ENCODE data around the gene SLC49A3.
"Not testable (repeated sequence)": the region's sequence is repeated elsewhere in the genome, so short reads cannot be mapped to it uniquely, and the experiment has no call there.

Gene SLC49A3

DNA sequence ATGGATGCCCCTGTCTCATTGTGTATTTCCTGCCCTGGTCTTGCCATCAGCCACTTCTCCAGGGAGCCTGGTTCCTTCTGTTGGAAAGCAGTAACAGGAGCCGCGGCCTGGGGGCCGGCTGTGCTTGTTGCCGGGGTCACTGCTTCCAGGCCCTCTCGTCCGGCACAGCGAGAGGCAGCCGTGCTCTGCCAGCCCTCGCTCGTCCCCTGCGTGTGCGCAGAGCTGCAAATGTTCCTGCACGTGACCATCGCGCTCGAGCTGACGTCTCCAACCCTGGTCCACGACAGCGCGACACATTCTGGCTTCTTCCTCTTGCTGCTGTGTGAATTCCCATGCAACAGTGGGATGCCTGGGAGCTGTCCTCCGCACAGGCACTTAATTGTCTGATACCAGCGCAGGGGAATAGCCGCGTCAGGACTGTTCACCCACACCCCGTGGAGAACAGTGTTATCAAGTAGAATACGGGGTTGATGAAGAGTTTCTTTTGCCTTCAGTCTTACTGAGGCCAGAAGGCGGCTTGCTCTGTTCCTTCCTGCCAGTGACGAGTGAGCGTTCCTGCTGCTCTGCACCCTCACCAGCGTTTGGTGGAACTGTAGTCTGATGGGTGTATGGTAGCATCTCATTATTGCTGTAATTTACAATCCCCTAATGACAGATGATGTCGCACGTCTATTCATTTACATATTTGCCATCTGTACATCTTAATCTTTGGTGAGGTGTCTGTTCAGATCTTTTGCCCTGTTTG is 51.2 kb downstream of the SLC49A3 start:
- H3K4me3 Mint-ChIP-seq = no peak overlapping the region
- H3K4me1 Mint-ChIP-seq (ENCODE audit: low read depth) = no peaks in the 10 kb centered on the region
- no peak for DNase-seq
- peaks cover 2% of the 10 kb centered on the region for H3K9me3 Mint-ChIP-seq
- H3K27ac Mint-ChIP-seq = no peak overlapping the region
- no peaks in the 10 kb centered on the region for H3K36me3 Mint-ChIP-seq (ENCODE audit: low read depth)
- peaks cover 17% of the 10 kb centered on the region for H3K27me3 Mint-ChIP-seq

DNA sequence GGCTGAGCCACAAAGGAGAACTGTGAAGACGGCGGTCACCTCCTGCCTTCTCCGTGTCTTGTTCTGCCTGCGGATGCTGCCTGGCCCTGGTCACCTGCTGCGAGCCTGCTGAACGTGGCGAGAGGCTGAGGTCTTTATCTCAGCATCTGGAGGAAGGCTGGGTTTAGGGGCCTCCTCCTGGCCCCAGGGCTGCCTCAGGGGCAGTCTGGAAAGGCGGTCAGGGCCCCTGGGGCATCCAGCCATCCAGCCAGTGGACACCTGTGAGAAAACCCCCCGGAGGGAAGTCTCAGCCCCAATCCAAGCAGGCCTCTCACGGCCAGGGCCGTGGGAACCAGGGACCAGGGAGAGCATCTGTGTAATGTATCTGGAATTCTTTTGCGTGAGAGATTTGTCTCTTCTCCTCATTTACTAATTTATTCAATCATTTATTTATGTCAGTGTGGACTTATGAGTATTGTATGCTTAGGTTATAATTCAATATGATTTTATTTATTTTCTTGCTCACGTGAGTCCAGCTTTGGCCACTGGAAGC is 52.3 kb downstream of the SLC49A3 start:
- DNase-seq = no peak
- Mint-ChIP-seq H3K9me3 (peaks cover 9% of the 10 kb centered on the region), H3K4me3 (no peak overlapping the region), H3K4me1 (ENCODE audit: low read depth) (no peaks in the 10 kb centered on the region), H3K27me3 (peaks cover 17% of the 10 kb centered on the region), H3K36me3 (ENCODE audit: low read depth) (no peaks in the 10 kb centered on the region), H3K27ac (no peak overlapping the region)

DNA sequence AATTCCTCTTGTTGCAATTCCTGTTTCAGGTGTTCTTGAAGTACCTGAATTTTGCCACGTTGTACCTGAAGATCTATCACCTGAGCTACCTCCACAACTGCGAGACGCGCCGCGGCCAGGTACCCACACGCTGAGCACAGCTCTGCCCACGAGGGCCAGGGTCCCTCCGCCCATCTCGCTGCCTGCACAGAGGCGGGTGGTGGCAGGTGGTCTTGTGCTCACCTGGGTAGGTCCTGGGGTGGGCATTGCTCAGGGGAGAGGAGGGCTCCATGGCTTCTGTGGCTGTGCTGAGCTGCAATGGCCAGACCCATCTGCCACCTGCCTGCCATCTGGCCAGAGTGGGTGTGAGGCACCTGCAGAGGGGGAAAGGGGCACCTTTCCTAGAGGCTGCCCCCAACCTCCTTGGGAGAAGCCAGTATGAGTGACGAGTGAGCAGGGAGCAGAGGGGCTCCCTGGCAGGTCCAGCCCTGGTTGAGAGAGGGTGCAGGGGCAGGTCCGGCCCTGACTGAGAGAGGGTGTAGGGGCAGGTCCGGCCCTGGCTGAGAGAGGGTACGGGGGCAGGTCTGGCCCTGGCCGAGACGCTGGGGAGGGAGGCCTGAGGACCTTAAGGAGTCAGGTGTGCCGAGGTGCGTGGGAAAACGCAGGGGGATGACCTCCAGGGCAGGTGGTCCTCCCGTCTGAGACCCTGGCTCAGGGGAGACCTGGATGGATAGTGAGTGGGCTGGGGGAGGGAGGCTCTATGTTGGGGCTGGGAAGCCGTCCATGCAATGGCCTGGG is 52.9 kb downstream of the SLC49A3 start:
- Mint-ChIP-seq H3K36me3 (ENCODE audit: low read depth) (no peaks in the 10 kb centered on the region), H3K4me3 (no peak overlapping the region), H3K27ac (no peak overlapping the region), H3K9me3 (peaks cover 13% of the 10 kb centered on the region), H3K27me3 (peaks cover 13% of the 10 kb centered on the region), H3K4me1 (ENCODE audit: low read depth) (no peaks in the 10 kb centered on the region)
- DNase-seq = no peak

DNA sequence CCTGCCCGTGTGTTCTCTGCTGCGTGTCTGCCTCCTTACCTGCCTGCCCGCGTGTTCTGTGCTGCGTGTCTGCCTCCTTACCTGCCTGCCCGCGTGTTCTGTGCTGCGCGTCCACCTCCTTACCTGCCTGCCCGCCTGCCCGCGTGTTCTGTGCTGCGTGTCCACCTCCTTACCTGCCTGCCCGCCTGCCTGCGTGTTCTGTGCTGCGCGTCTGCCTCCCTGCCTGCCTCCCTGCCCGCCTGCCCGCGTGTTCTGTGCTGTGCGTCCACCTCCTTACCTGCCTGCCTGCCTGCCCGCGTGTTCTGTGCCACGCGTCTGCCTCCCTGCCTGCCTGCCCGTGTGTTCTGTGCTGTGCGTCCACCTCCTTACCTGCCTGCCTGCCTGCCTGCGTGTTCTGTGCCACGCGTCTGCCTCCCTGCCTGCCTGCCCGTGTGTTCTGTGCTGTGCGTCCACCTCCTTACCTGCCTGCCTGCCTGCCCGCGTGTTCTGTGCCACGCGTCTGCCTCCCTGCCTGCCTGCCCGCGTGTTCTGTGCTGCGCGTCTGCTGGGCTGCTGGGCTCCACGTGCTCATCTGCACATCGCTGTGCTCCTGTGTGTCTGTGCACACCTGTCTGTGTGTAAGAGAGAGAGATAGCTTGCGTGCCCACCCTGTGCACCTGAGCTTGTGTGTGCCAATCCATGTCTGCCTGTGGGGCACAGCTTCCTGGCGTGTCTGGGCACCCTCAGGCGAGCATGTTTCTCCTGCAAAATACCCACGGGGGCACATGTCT is 53.7 kb downstream of the SLC49A3 start:
- DNase-seq; H3K27me3 Mint-ChIP-seq; H3K4me3 Mint-ChIP-seq; H3K4me1 Mint-ChIP-seq (ENCODE audit: low read depth); H3K27ac Mint-ChIP-seq; H3K36me3 Mint-ChIP-seq (ENCODE audit: low read depth): not testable (repeated sequence)
- peaks cover 13% of the 10 kb centered on the region for H3K9me3 Mint-ChIP-seq

DNA sequence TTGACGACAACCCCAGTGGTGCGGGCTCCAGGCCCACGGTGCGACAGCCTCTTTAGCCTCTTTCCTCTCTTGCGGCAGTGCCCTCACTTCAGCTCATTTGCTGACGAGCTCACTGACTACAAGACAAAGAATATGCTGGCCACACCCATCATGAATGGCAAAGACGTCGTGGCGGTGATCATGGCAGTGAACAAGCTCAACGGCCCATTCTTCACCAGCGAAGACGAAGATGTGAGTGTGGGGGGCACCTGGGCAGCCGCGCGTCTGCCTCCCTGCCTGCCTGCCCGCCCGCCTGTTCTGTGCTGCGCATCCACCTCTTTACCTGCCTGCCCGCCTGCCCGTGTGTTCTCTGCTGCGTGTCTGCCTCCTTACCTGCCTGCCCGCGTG is 54.4 kb downstream of the SLC49A3 start:
- Mint-ChIP-seq H3K27ac (no peak overlapping the region), H3K4me1 (ENCODE audit: low read depth) (no peaks in the 10 kb centered on the region), H3K27me3 (peaks cover 10% of the 10 kb centered on the region), H3K36me3 (ENCODE audit: low read depth) (no peaks in the 10 kb centered on the region), H3K9me3 (peaks cover 13% of the 10 kb centered on the region), H3K4me3 (no peak overlapping the region)
- no peak for DNase-seq

DNA sequence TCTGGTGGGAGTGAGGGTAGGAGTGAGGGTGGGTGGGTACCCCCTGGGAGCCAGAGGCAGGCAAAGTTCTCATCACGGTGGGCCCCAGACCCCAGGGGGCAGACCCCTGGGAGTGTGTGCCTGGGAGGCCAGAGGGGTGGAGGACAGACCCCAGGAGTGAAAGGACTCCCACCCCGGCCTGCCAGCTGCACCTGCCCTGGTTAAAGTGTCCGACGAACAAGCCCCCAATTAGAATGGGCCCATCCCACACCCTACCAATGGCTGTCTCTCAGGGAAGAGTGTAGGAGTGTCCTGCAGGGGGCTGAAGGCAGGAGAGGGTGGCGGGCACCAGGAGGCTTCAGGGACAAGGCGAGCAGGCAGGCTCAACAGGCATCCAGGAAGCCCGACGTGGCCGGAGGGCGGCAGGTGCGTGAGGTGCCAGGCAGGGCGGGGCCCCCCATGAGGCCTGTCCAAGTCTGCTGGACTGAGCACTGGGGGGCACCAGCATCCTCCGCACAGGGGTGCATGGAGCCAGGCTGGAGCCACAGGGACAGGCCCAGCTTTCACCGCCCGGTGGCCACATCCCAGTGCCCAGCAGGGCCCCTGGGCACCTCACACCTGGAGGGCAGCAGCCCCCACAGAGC is 54.9 kb downstream of the SLC49A3 start:
- H3K36me3 Mint-ChIP-seq (ENCODE audit: low read depth) = no peaks in the 10 kb centered on the region
- no peaks in the 10 kb centered on the region for H3K4me1 Mint-ChIP-seq (ENCODE audit: low read depth)
- peaks cover 6% of the 10 kb centered on the region for H3K27me3 Mint-ChIP-seq
- no peak for DNase-seq
- H3K9me3 Mint-ChIP-seq = peaks cover 13% of the 10 kb centered on the region
- no peak overlapping the region for H3K4me3 Mint-ChIP-seq
- no peak overlapping the region for H3K27ac Mint-ChIP-seq

DNA sequence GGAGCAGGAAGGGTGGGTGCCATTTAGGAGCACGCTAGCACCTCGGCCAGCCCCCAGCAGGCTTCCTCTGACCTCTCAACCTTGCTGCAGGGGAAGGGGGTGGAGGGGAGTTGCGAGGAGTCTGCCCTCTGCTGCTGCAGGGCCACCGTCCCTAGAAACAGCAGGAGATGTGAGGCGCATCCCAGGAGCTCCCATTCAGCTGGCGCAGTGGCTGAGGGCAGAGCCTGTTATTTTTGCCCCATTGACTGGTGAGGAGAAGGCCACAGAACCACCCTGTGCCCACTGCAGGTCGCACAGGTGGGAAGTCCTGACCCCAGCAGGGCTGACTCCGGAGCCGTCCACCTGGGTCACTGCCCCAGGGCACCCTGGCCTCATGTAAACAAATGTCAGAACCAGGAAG is 55.5 kb downstream of the SLC49A3 start:
- Mint-ChIP-seq H3K36me3 (ENCODE audit: low read depth) (no peaks in the 10 kb centered on the region), H3K27me3 (peaks cover 6% of the 10 kb centered on the region), H3K9me3 (peaks cover 13% of the 10 kb centered on the region), H3K27ac (no peak overlapping the region), H3K4me1 (ENCODE audit: low read depth) (no peaks in the 10 kb centered on the region), H3K4me3 (no peak overlapping the region)
- DNase-seq = no peak

DNA sequence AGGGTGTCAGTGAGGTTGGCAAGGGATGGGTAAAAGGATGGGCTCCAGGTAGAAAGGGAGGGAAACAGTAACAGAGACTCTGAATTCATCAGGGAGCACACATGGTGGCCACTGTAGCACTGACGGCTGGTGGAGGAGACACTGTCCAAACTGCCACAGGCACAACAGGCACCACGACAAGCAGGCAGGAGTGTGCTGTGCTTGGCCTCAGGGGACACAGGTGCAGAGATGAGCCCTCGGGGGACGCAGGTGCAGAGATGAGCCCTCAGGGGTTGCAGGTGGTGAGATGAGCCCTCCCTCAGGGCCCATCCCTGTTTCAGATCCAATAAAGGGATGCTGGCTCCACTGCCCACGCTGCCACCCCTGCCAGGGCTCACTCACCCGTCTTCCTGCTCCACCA is 56.0 kb downstream of the SLC49A3 start:
- Mint-ChIP-seq H3K36me3 (ENCODE audit: low read depth) (no peaks in the 10 kb centered on the region), H3K9me3 (peaks cover 13% of the 10 kb centered on the region)

DNA sequence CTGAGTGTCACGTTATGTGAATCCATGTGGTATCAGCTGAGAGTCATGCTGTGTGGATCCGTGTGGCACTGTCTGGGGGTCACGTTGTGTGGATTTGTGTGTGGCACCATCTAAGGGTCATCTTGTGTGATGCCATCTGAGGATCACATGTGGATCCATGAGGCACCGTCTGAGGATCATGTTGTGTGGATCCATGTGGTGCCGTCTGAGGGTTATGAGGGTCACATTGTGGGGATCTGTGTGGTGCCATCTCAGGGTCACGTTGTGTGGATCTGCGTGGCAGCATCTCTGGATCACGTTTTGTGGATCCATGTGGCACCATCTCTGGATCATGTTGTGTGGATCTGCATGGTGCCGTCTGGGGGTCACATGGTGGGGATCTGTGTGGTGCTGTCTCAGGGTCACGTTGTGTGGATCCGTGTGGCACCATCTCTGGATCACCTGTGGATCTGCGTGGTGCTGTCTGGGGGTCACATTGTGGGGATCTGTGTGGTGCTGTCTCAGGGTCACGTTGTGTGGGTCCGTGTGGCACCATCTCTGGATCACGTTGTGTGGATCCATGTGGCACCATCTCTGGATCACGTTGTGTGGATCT is 56.7 kb downstream of the SLC49A3 start:
- H3K27me3 Mint-ChIP-seq = no peaks in the 10 kb centered on the region
- no peaks in the 10 kb centered on the region for H3K4me1 Mint-ChIP-seq (ENCODE audit: low read depth)
- no peaks in the 10 kb centered on the region for H3K36me3 Mint-ChIP-seq (ENCODE audit: low read depth)
- H3K4me3 Mint-ChIP-seq = no peak overlapping the region
- DNase-seq = no peak
- no peak overlapping the region for H3K27ac Mint-ChIP-seq
- peaks cover 13% of the 10 kb centered on the region for H3K9me3 Mint-ChIP-seq

More for the DNA sequence above, 56.0 kb downstream of the SLC49A3 start:
- Mint-ChIP-seq H3K4me1 (ENCODE audit: low read depth) (no peaks in the 10 kb centered on the region), H3K4me3 (no peak overlapping the region), H3K27ac (no peak overlapping the region), H3K27me3 (peaks cover 4% of the 10 kb centered on the region)
- no peak for DNase-seq

All from activated T-cell treated with anti-CD3 and anti-CD28 coated beads, Interleukin-2, amount 50 U/mL, for 24 hours (primary cell).